DMS114 treated with DMSO at 0.1 percent for 48 hours (cell line): ENCODE data around the gene ANKRD34C.

Source experiments
- DNase-seq: peaks from one replicate; lab custom pipeline; 2025; ENCODE audit not compliant: unreplicated experiment; lab: John Stamatoyannopoulos, UW

Gene ANKRD34C

GRCh38 chr15:79282371-79283251, at the start of gene ANKRD34C:
Gene ANKRD34C, plus strand, starts transcription at chr15:79282722. Its CDS starts 10,563 bp downstream, at chr15:79293285.
- DNase-seq: peak; percentile 12

GRCh38 chr15:79233236-79233635, 49.3 kb upstream of the ANKRD34C start:
- DNase-seq: no peak

GRCh38 chr15:79240036-79240435, 42.5 kb upstream of the ANKRD34C start:
- DNase-seq: no peak

GRCh38 chr15:79243723-79244122, 38.8 kb upstream of the ANKRD34C start:
- DNase-seq: no peak

GRCh38 chr15:79244876-79245275, 37.6 kb upstream of the ANKRD34C start:
- DNase-seq: no peak

- DNase-seq: no peak
Measured at GRCh38 chr15:79248183-79248582, 34.3 kb upstream of the ANKRD34C start.

- no peak for DNase-seq
Measured at GRCh38 chr15:79257454-79257853, 25.1 kb upstream of the ANKRD34C start.

- no peak for DNase-seq
Measured at GRCh38 chr15:79261836-79262235, 20.7 kb upstream of the ANKRD34C start.

- no peak for DNase-seq
Measured at GRCh38 chr15:79265167-79265566, 17.4 kb upstream of the ANKRD34C start.

- DNase-seq: no peak
Measured at GRCh38 chr15:79265987-79266579, 16.4 kb upstream of the ANKRD34C start.

- DNase-seq: peak; percentile 6
Measured at GRCh38 chr15:79283252-79284048, 928 bp downstream of the ANKRD34C start.

- DNase-seq: no peak
Measured at GRCh38 chr15:79290642-79291275, 8.2 kb downstream of the ANKRD34C start.

- no peak for DNase-seq
Measured at GRCh38 chr15:79292011-79292410, 9.5 kb downstream of the ANKRD34C start.

- no peak for DNase-seq
Measured at GRCh38 chr15:79294075-79294474, 11.6 kb downstream of the ANKRD34C start.

GRCh38 chr15:79296583-79296982, 14.1 kb downstream of the ANKRD34C start:
- no peak for DNase-seq

GRCh38 chr15:79299126-79299840, 16.8 kb downstream of the ANKRD34C start:
- DNase-seq: no peak

GRCh38 chr15:79299841-79300235, 17.3 kb downstream of the ANKRD34C start:
- DNase-seq: no peak

- no peak for DNase-seq
Measured at GRCh38 chr15:79307251-79307650, 24.7 kb downstream of the ANKRD34C start.

- DNase-seq: no peak
Measured at GRCh38 chr15:79308874-79309273, 26.4 kb downstream of the ANKRD34C start.

GRCh38 chr15:79310612-79310984, 28.1 kb downstream of the ANKRD34C start:
- DNase-seq: peak; percentile 54
